ENCODE measurements around the gene SLC38A1.
"Not testable (repeated sequence)": the region's sequence is repeated elsewhere in the genome, so short reads cannot be mapped to it uniquely, and the experiment has no call there.

DNA sequence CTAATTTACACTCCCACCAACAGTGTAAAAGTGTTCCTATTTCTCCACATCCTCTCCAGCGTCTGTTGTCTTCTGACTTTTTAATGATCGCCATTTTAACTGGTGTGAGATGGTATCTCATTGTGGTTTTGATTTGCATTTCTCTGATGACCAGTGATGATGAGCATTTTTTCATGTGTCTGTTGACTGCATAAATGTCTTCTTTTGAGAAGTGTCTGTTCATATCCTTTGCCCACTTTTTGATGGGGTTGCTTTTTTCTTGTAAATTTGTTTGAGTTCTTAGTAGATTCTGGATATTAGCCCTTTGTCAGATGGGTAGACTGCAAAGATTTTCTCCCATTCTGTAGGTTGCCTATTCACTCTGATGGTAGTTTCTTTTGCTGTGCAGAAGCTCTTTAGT lies 78.3 kb downstream of the SLC38A1 start:
- TF ChIP-seq, protein P1, sequence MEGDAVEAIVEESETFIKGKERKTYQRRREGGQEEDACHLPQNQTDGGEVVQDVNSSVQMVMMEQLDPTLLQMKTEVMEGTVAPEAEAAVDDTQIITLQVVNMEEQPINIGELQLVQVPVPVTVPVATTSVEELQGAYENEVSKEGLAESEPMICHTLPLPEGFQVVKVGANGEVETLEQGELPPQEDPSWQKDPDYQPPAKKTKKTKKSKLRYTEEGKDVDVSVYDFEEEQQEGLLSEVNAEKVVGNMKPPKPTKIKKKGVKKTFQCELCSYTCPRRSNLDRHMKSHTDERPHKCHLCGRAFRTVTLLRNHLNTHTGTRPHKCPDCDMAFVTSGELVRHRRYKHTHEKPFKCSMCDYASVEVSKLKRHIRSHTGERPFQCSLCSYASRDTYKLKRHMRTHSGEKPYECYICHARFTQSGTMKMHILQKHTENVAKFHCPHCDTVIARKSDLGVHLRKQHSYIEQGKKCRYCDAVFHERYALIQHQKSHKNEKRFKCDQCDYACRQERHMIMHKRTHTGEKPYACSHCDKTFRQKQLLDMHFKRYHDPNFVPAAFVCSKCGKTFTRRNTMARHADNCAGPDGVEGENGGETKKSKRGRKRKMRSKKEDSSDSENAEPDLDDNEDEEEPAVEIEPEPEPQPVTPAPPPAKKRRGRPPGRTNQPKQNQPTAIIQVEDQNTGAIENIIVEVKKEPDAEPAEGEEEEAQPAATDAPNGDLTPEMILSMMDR (IDR thresholded peaks at IDR 0.05): not testable (repeated sequence)
- not testable (repeated sequence) for TF ChIP-seq YY1 (IDR thresholded peaks at IDR 0.05; ENCODE audit: low read depth); TEAD4 (IDR thresholded peaks at IDR 0.05; ENCODE audit: borderline replicate concordance, insufficient read depth); POLR2AphosphoS5 (IDR thresholded peaks at IDR 0.05; ENCODE audit: low read depth, low read length); NRF1 (IDR thresholded peaks at IDR 0.05; ENCODE audit: low read depth, low read length); TAF1 (IDR thresholded peaks at IDR 0.05; ENCODE audit: borderline replicate concordance, low read depth, low read length); EP300 (IDR thresholded peaks at IDR 0.05; ENCODE audit: borderline replicate concordance in 1 of 2, low read depth in 1 of 2, low read length in 1 of 2); GABPA (IDR thresholded peaks at IDR 0.05; ENCODE audit: low read depth)
- TF ChIP-seq, protein P2, sequence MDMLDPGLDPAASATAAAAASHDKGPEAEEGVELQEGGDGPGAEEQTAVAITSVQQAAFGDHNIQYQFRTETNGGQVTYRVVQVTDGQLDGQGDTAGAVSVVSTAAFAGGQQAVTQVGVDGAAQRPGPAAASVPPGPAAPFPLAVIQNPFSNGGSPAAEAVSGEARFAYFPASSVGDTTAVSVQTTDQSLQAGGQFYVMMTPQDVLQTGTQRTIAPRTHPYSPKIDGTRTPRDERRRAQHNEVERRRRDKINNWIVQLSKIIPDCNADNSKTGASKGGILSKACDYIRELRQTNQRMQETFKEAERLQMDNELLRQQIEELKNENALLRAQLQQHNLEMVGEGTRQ (IDR thresholded peaks at IDR 0.05; ENCODE audit: borderline replicate concordance, low read depth, low read length): not testable (repeated sequence)
- TF ChIP-seq, protein P3, sequence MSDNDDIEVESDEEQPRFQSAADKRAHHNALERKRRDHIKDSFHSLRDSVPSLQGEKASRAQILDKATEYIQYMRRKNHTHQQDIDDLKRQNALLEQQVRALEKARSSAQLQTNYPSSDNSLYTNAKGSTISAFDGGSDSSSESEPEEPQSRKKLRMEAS (IDR thresholded peaks at IDR 0.05; ENCODE audit: low read depth): not testable (repeated sequence)
- TF ChIP-seq, protein P4, sequence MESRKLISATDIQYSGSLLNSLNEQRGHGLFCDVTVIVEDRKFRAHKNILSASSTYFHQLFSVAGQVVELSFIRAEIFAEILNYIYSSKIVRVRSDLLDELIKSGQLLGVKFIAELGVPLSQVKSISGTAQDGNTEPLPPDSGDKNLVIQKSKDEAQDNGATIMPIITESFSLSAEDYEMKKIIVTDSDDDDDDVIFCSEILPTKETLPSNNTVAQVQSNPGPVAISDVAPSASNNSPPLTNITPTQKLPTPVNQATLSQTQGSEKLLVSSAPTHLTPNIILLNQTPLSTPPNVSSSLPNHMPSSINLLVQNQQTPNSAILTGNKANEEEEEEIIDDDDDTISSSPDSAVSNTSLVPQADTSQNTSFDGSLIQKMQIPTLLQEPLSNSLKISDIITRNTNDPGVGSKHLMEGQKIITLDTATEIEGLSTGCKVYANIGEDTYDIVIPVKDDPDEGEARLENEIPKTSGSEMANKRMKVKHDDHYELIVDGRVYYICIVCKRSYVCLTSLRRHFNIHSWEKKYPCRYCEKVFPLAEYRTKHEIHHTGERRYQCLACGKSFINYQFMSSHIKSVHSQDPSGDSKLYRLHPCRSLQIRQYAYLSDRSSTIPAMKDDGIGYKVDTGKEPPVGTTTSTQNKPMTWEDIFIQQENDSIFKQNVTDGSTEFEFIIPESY (IDR thresholded peaks at IDR 0.05; ENCODE audit: borderline replicate concordance, low read depth): not testable (repeated sequence)
- TF ChIP-seq, protein P5, sequence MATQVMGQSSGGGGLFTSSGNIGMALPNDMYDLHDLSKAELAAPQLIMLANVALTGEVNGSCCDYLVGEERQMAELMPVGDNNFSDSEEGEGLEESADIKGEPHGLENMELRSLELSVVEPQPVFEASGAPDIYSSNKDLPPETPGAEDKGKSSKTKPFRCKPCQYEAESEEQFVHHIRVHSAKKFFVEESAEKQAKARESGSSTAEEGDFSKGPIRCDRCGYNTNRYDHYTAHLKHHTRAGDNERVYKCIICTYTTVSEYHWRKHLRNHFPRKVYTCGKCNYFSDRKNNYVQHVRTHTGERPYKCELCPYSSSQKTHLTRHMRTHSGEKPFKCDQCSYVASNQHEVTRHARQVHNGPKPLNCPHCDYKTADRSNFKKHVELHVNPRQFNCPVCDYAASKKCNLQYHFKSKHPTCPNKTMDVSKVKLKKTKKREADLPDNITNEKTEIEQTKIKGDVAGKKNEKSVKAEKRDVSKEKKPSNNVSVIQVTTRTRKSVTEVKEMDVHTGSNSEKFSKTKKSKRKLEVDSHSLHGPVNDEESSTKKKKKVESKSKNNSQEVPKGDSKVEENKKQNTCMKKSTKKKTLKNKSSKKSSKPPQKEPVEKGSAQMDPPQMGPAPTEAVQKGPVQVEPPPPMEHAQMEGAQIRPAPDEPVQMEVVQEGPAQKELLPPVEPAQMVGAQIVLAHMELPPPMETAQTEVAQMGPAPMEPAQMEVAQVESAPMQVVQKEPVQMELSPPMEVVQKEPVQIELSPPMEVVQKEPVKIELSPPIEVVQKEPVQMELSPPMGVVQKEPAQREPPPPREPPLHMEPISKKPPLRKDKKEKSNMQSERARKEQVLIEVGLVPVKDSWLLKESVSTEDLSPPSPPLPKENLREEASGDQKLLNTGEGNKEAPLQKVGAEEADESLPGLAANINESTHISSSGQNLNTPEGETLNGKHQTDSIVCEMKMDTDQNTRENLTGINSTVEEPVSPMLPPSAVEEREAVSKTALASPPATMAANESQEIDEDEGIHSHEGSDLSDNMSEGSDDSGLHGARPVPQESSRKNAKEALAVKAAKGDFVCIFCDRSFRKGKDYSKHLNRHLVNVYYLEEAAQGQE (IDR thresholded peaks at IDR 0.05; ENCODE audit: low read depth, low read length): not testable (repeated sequence)

Measured in SK-N-SH (cell line).